RWPE2 (cell line): ENCODE results near the gene AGBL2.

Source experiments
- ATAC-seq: fragments of 200-7000 bp; cut with Tn5 transposase; 3 replicates; pipeline ENCODE4 v1.9.1; 2021; ENCODE audit warnings: low read depth
- DNase-seq: peaks from one replicate; pipeline ENCODE4 v3.0.0-alpha.2; 2020; ENCODE audit warnings: low spot score
- H3K27ac ChIP-seq: fragments of 450-650 bp; 2 replicates; pipeline ENCODE4 v1.5.1; 2017; ENCODE audit warnings: mild to moderate bottlenecking; ENCODE audit not compliant: poor library complexity, severe bottlenecking
- H3K27me3 ChIP-seq: fragments of 250-450 bp; sonication (Bioruptor Pico); 2 replicates; pipeline ENCODE4 v1.5.1; 2021; ENCODE audit warnings: mild to moderate bottlenecking, moderate library complexity; ENCODE audit not compliant: insufficient read depth, poor library complexity, severe bottlenecking
- H3K36me3 ChIP-seq: fragments of 250-450 bp; sonication (Bioruptor Pico); 2 replicates; pipeline ENCODE4 v1.5.1; 2020; ENCODE audit warnings: low read depth, mild to moderate bottlenecking, moderate library complexity
- H3K4me1 ChIP-seq: fragments of 250-450 bp; sonication (Bioruptor Pico); 2 replicates; pipeline ENCODE4 v1.5.1; 2021; ENCODE audit warnings: mild to moderate bottlenecking, moderate library complexity; ENCODE audit not compliant: insufficient read depth, poor library complexity, severe bottlenecking
- H3K4me3 ChIP-seq: fragments of 250-450 bp; sonication (Bioruptor Pico); 2 replicates; pipeline ENCODE4 v1.5.1; 2021; ENCODE audit warnings: mild to moderate bottlenecking, moderate library complexity; ENCODE audit not compliant: severe bottlenecking
- H3K9me3 ChIP-seq: fragments of 250-450 bp; sonication (Bioruptor Pico); 2 replicates; pipeline ENCODE4 v1.5.1; 2021; ENCODE audit warnings: mild to moderate bottlenecking, moderate library complexity; ENCODE audit not compliant: severe bottlenecking
- CTCF ChIP-seq: fragments of 450-650 bp; IDR thresholded peaks from one replicate; pipeline ENCODE4 v1.5.1; 2017; ENCODE audit warnings: mild to moderate bottlenecking, moderate library complexity; ENCODE audit not compliant: poor library complexity, severe bottlenecking

AGBL2 gene

GRCh38 chr11:47675851-47676250 is 39.3 kb downstream of the AGBL2 start:
- H3K9me3 ChIP-seq: no peaks in the 10 kb centered on the region
- ATAC-seq (no peak), DNase-seq (no peak)
- H3K27ac ChIP-seq: no peak overlapping the region
- no peak for TF ChIP-seq CTCF
- no peak overlapping the region for H3K4me3 ChIP-seq
- H3K4me1 ChIP-seq: no peaks in the 10 kb centered on the region
- H3K27me3 ChIP-seq: no peaks in the 10 kb centered on the region
- H3K36me3 ChIP-seq: no peaks in the 10 kb centered on the region

GRCh38 chr11:47672283-47672730 is 42.9 kb downstream of the AGBL2 start:
- TF ChIP-seq CTCF: no peak
- DNase-seq: no peak
- Histone ChIP-seq H3K9me3 (no peaks in the 10 kb centered on the region), H3K4me3 (no peak overlapping the region), H3K27ac (no peak overlapping the region), H3K36me3 (no peaks in the 10 kb centered on the region), H3K4me1 (no peaks in the 10 kb centered on the region), H3K27me3 (no peaks in the 10 kb centered on the region)
- no peak for ATAC-seq

- Histone ChIP-seq H3K27ac (no peak overlapping the region), H3K4me3 (no peak overlapping the region), H3K9me3 (no peaks in the 10 kb centered on the region), H3K27me3 (no peaks in the 10 kb centered on the region), H3K36me3 (no peaks in the 10 kb centered on the region), H3K4me1 (peaks cover 3% of the 10 kb centered on the region)
- TF ChIP-seq CTCF: no peak
- DNase-seq (no peak), ATAC-seq (no peak)
These were observed 45.3 kb downstream of the AGBL2 start for GRCh38 chr11:47669856-47670255.

GRCh38 chr11:47668665-47669064 is 46.5 kb downstream of the AGBL2 start:
- no peaks in the 10 kb centered on the region for H3K36me3 ChIP-seq
- no peaks in the 10 kb centered on the region for H3K9me3 ChIP-seq
- H3K27me3 ChIP-seq: no peaks in the 10 kb centered on the region
- no peak overlapping the region for H3K4me3 ChIP-seq
- DNase-seq (no peak), ATAC-seq (no peak)
- H3K4me1 ChIP-seq: peaks cover 4% of the 10 kb centered on the region
- TF ChIP-seq CTCF: no peak
- no peak overlapping the region for H3K27ac ChIP-seq

- no peak for ATAC-seq
- Histone ChIP-seq H3K36me3 (no peaks in the 10 kb centered on the region), H3K27ac (no peak overlapping the region), H3K4me1 (peaks cover 4% of the 10 kb centered on the region), H3K9me3 (no peaks in the 10 kb centered on the region), H3K27me3 (no peaks in the 10 kb centered on the region), H3K4me3 (no peak overlapping the region)
- TF ChIP-seq CTCF: no peak
- no peak for DNase-seq
These were observed 47.6 kb downstream of the AGBL2 start for GRCh38 chr11:47667555-47667954.
